Skin of body (tissue), 3 donors: Measurements from ENCODE around the gene DPM3. TPM values are rescaled to one million over a fixed set of nuclear protein-coding genes. Genes with fewer than 3 reads are reported as not detected.

Source experiments
- DNase-seq: peaks from one replicate; lab custom pipeline; 2025; lab: John Stamatoyannopoulos, UW
- small RNA-seq: library from RNA; depleted of rRNA; stranded (forward); fragments of <200 nt; gene quantifications from one replicate; pipeline ENCODE3, GENCODE V24; 2014; ENCODE audit warnings: low replicate concordance
- total RNA-seq: library from RNA; depleted of rRNA; stranded (reverse); fragments of >200 nt; gene quantifications from one replicate; pipeline ENCODE4 v1.2.3, GENCODE V29; 2014

The DPM3 gene
- total RNA-seq, 1 donor from 2014 or later: 10.0 TPM

- DNase-seq: no peak
Observed at GRCh38 chr1:155094622-155094948, 45.7 kb downstream of the DPM3 start.

- peak; percentile 42 for DNase-seq
Observed at GRCh38 chr1:155093911-155094621, 46.3 kb downstream of the DPM3 start.

- DNase-seq: no peak
Observed at GRCh38 chr1:155092641-155093040, 47.7 kb downstream of the DPM3 start.

GRCh38 chr1:155092131-155092530 lies 48.2 kb downstream of the DPM3 start:
- no peak for DNase-seq

GRCh38 chr1:155091071-155092051 lies 49.0 kb downstream of the DPM3 start:
- peak; percentile 43 for DNase-seq

Small RNA genes lying within 50 kb of the gene (small RNA-seq; reads per million reads assigned to genes)
- gene HMGN2P18 (not detected), gene RF00019 (not detected)

Other genes starting within 250 kb of the DPM3 start
- gene PMVK, start 203.8 kb downstream of the DPM3 start, total RNA-seq: 18.9 TPM
- 61.8 TPM for gene PBXIP1, start 184.4 kb downstream of the DPM3 start, total RNA-seq
- 14.6 TPM for gene PYGO2, start 178.7 kb downstream of the DPM3 start, total RNA-seq
- gene SHC1, start 169.8 kb downstream of the DPM3 start, total RNA-seq: 42.9 TPM
- gene CKS1B, start 165.8 kb downstream of the DPM3 start, total RNA-seq: 43.1 TPM
- 13.2 TPM for gene FLAD1, start 157.2 kb downstream of the DPM3 start, total RNA-seq
- gene LENEP, start 146.9 kb downstream of the DPM3 start, total RNA-seq: not detected
- 25.5 TPM for gene ZBTB7B, start 137.7 kb downstream of the DPM3 start, total RNA-seq
- 0.49 TPM for gene DCST2, start 106.8 kb downstream of the DPM3 start, total RNA-seq
- gene DCST1, start 106.7 kb downstream of the DPM3 start, total RNA-seq: 0.10 TPM
- gene ADAM15, start 89.2 kb downstream of the DPM3 start, total RNA-seq: 46.0 TPM
- gene EFNA4, start 76.8 kb downstream of the DPM3 start, total RNA-seq: 9.0 TPM
- 10.9 TPM for gene EFNA3, start 61.7 kb downstream of the DPM3 start, total RNA-seq
- 45.1 TPM for gene EFNA1, start 12.7 kb downstream of the DPM3 start, total RNA-seq
- gene SLC50A1, start 4.7 kb downstream of the DPM3 start, total RNA-seq: 18.5 TPM
- gene KRTCAP2, start 32.8 kb upstream of the DPM3 start, total RNA-seq: 67.5 TPM
- 0.20 TPM for gene TRIM46, start 33.3 kb upstream of the DPM3 start, total RNA-seq
- gene THBS3, start 67.4 kb upstream of the DPM3 start, total RNA-seq: 32.5 TPM
- gene MTX1, start 68.2 kb upstream of the DPM3 start, total RNA-seq: 19.1 TPM
- gene ENTREP3, start 115.0 kb upstream of the DPM3 start, total RNA-seq: 4.5 TPM
- gene SCAMP3, start 121.8 kb upstream of the DPM3 start, total RNA-seq: 23.7 TPM
- 28.8 TPM for gene CLK2, start 133.0 kb upstream of the DPM3 start, total RNA-seq
- gene HCN3, start 136.9 kb upstream of the DPM3 start, total RNA-seq: 1.7 TPM
- 0.20 TPM for gene PKLR, start 160.9 kb upstream of the DPM3 start, total RNA-seq
- 139 TPM for gene FDPS, start 168.3 kb upstream of the DPM3 start, total RNA-seq
- gene RUSC1, start 180.4 kb upstream of the DPM3 start, total RNA-seq: 15.0 TPM